HG03378 (cell line): Measurements from ENCODE around the gene LONRF3.

Source experiments
- ATAC-seq: cut with Tn5 transposase; IDR thresholded peaks from one replicate; pipeline ENCODE4 v1.9.1; 2021; ENCODE audit warnings: mild to moderate bottlenecking, moderate library complexity; ENCODE audit not compliant: unreplicated experiment

Gene LONRF3

DNA sequence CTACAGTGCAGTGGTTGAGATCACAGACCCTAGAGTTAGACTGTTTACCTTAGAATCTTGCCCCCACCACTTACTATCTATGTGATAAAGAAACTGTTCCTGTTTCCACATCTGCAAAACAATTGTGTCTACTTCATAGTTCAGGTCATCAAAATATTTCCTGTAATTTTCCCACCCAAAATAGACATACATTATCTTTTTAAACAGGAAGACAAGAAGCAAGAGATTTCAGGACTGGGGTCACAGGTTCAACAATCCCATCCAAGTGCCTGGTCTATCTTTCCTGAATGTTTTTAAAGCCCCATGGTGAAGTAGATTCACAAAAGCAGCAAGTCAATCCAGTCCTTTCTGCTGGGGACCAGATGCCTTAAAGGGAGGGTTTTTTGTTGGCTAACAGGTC lies 56.6 kb downstream of the LONRF3 start:
- ATAC-seq: no peak

DNA sequence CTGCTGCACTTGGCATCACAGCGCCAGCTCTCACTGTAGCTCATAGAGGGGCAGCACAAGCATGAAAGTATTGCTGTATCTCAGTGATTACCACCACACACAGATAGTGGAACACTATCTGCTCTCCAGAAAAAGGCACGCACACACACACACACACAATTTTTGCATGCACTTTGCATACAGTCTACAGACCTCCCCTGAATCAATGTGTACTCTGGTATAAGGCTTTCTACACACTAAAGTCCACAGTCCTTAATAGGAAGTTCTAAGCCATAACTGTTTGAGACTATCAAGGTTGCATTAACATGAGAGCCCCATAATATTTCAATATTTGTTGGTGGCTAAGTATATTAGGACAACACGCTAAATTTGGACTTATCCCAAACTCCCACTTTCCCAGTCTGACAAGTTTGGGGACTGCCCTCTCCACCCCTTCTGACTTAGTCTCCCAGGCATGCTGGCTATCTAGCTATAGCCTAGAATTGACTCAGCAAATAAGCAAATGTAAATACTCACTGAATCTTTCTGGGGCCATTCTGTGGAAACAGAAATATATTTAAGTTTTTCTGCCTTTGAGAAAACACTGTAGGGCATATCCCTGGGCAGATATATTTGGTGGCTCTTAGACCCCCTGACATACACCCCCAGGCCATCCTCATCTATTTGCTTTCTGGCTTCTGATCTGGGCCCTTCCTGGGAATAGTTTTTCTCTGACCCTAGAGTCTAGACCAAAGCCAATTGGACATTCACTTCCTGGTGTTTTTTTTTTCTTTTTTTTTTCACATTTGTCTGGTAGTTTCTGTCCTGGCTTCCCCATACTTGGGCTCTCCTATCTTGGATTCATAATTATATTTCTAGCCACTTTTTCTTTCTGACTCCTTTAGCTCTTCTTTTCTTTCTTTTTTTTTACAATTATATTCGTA lies 62.0 kb downstream of the LONRF3 start:
- ATAC-seq: no peak

DNA sequence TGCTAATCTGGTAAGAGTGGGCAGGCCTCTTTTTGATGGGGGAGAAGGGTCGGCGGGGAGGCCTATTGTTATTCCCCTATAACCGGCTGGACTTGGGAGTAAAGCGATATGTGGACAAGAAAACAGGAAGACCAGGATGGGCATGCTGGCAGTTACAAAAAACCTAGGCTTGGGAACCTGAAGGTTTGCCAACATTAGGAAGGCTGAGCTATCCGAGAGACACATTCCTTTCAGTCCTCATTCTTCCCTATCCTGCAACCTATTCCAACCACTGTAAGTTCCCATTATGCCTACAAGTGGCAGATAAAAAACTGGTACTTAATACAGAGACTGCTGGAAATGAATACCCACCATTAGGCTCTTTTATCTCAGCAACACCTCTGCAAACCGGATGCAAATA lies 66.0 kb downstream of the LONRF3 start:
- no peak for ATAC-seq

DNA sequence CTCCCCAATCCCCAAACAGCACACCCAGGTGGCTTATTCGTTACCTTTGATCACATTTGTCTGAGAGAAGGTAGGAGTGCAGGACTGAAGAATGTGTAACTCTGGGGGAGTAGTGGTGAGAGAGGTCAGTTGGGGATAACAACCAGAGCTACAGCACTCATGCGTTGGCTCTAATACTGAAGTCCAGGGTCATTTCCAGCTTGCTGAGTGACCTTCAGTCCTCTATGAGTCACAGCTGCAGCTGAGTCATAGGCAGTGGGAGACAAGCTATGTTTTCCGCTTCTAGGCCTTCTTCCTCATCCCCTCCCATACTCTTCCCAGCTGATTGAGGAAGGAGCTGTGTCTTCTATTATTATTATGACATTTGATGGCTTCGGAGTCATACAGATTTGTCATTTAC lies 66.8 kb downstream of the LONRF3 start:
- no peak for ATAC-seq

DNA sequence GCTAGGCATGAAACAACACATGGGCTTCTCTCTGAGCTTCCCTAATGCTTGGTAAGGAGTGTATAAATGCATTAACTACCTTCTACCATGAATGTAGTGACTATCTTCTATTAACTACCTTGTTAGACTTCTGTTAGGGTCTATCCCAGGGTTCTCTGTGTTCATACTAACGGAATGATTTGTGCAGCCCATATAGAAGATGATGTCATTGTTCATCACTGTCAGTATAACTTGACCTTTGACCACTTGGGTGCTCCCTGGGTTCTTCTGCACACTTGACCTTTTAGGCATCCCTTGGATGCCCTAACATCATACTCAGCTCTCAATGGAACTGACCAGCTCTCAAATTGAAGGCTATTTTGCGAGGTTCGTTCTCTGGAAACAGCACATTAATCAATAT lies 67.6 kb downstream of the LONRF3 start:
- ATAC-seq: no peak

DNA sequence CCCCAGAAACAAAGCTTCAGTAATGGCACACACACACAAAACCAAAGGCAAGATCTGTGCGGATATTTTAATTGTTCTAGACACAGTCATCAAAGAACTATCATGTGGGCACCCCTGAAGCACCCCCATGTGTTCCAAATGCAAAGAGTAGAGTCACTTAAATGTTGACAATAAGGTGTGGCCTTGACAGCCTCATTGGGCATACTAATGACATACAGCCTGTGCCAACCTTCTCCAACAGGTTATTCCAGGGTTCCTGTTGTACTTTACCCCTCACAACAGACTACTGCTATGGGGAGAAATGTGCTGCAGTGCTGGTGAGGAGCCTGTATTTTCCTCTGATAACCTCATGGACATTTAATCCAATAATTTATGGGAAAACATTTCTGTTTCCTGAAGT lies 68.6 kb downstream of the LONRF3 start:
- ATAC-seq: no peak

DNA sequence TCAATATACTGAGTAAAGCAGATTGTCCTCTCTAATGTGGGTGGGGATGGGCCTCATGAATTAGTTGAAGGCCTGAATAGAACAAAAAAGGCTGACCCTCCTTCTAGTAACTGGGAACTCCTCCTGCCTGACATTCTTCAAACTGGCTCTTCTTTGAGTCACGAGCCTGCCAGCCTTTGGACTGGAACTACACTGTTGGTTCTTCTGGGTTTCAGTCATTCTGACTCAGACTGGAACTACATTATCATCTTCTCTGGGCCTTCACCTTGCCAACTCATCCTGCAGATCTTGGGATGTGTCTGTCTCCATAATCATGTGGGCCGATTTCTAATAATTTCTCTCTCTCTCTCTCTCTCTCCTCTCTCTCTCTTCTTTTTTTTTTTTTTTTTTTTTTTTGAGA lies 71.5 kb downstream of the LONRF3 start:
- no peak for ATAC-seq

DNA sequence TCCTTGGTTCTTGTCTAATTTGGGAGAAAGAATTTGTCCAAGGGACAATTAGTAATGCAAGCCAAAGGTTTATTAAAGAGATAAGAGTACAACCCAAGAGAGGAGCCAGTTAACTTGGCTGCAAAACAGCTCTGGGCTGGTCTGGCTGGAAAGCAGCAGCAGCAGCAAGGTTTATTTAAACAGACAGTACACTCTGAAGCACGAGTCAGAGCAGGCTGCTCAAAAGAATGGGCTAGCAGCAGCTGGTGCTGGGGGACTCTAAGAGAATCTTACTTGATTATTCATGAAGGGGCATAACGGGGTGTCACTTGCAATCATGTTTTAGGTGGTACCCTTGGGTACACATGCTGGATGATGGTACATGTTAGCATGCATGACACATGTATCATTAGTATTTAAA lies 81.3 kb downstream of the LONRF3 start:
- ATAC-seq: no peak

DNA sequence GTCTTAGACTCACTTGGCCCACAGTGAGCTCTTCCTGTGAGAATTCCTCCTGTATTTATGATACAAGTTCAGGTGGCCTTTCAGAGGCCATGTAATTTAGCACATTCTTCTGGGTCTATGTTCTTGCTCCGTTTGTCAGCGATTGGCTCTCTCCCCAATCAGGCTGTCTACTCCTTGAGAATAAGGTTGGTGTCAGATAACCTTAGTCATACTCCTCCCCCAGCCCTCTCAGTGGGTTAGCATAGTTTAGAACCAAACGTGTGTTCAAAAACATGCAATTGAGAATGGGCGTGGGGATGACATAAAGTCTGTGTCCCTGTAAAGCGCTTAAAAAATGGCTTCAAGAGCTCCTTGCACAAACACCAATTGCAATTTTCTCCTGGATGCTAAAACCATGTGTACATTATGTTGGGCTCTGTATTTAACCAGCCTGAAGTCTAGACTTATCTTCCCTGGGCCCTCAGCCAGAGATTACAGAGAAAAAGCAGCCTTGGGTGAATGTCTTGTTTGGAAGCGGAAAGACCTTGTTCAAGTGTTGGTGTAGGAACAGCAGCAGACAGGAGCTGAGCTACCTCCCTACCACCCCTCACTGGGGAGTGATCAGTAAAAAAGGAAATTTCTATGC lies 88.4 kb downstream of the LONRF3 start:
- ATAC-seq: no peak

DNA sequence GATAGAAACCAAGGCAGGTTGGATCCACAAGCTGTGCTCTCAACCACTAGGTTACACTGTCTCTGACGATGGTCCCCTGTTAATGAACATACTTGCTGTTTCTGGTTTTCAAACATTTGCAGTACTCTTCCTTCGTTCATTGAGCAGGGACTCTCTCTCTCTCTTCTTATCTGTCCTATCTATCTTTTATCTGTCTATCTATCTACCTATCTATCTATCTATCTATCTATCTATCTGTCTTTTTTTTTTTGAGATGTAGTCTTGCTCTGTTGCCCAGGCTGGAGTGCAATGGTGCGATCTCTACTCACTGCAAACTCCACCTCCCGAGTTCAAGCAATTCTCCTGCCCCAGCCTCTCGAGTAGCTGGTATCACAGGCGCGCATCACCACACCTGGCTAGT lies 89.0 kb downstream of the LONRF3 start:
- ATAC-seq: no peak

DNA sequence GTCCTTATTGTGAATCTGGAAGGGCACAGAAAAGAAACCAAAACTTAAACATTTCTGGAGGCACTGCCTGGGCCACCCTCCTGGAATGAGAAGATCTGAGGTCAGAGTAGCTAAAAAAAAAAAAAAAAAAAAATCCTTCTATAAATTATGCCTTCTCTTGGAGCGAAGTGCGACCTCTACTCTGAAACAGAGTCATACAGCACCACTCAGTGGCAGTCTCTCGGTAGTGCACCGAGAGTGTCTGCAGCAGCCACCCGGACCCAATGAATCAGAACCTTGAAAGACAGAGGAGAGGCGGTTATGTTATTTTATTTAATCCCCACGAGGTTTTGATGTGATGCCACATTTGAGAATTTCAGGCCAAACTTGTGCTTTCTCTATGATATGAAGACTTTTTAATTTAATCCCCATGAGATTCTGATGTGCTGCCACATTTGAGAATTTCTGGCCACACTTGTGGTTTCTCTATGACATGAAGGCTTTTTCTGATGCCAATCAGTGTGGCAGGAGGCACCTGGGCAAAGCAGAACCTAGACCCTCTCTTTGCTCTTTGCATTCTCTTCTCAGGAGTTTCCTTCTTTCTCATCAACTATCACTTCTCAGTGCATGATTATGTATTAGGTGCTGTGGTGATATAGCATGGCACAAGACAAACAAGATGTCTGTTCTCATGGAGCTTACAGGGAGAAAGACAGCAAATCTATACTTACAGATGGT lies 92.8 kb downstream of the LONRF3 start:
- ATAC-seq: no peak
